ENCODE data around the gene PPP4R1.

The PPP4R1 gene

GRCh38 chr18:9561759-9562158 is 52.6 kb downstream of the PPP4R1 start:
- no peak for TF ChIP-seq ZNF274 (IDR thresholded peaks at IDR 0.05; ENCODE audit: low read depth, low read length)
- no peak overlapping the region for H3K4me3 ChIP-seq (ENCODE audit: low read length)

- no peak overlapping the region for H3K4me3 ChIP-seq (ENCODE audit: low read length)
- TF ChIP-seq ZNF274 (IDR thresholded peaks at IDR 0.05; ENCODE audit: low read depth, low read length): no peak
Measured at GRCh38 chr18:9559253-9559652, 55.1 kb downstream of the PPP4R1 start.

- no peak for TF ChIP-seq ZNF274 (IDR thresholded peaks at IDR 0.05; ENCODE audit: low read depth, low read length)
- H3K4me3 ChIP-seq (ENCODE audit: low read length): no peak overlapping the region
Measured at GRCh38 chr18:9558387-9559064, 55.8 kb downstream of the PPP4R1 start.

- H3K4me3 ChIP-seq (ENCODE audit: low read length): no peak overlapping the region
- no peak for TF ChIP-seq ZNF274 (IDR thresholded peaks at IDR 0.05; ENCODE audit: low read depth, low read length)
Measured at GRCh38 chr18:9557250-9557943, 57.0 kb downstream of the PPP4R1 start.

- H3K4me3 ChIP-seq (ENCODE audit: low read length): no peak overlapping the region
- no peak for TF ChIP-seq ZNF274 (IDR thresholded peaks at IDR 0.05; ENCODE audit: low read depth, low read length)
Measured at GRCh38 chr18:9552616-9553015, 61.7 kb downstream of the PPP4R1 start.

- no peak overlapping the region for H3K4me3 ChIP-seq (ENCODE audit: low read length)
- TF ChIP-seq ZNF274 (IDR thresholded peaks at IDR 0.05; ENCODE audit: low read depth, low read length): no peak
Measured at GRCh38 chr18:9552191-9552590, 62.2 kb downstream of the PPP4R1 start.

- no peak overlapping the region for H3K4me3 ChIP-seq (ENCODE audit: low read length)
- no peak for TF ChIP-seq ZNF274 (IDR thresholded peaks at IDR 0.05; ENCODE audit: low read depth, low read length)
Measured at GRCh38 chr18:9550429-9550828, 63.9 kb downstream of the PPP4R1 start.

GRCh38 chr18:9549405-9549804 is 65.0 kb downstream of the PPP4R1 start:
- no peak overlapping the region for H3K4me3 ChIP-seq (ENCODE audit: low read length)
- no peak for TF ChIP-seq ZNF274 (IDR thresholded peaks at IDR 0.05; ENCODE audit: low read depth, low read length)

- no peak overlapping the region for H3K4me3 ChIP-seq (ENCODE audit: low read length)
- TF ChIP-seq ZNF274 (IDR thresholded peaks at IDR 0.05; ENCODE audit: low read depth, low read length): no peak
Measured at GRCh38 chr18:9547782-9548181, 66.6 kb downstream of the PPP4R1 start.

- no peak overlapping the region for H3K4me3 ChIP-seq (ENCODE audit: low read length)
- TF ChIP-seq ZNF274 (IDR thresholded peaks at IDR 0.05; ENCODE audit: low read depth, low read length): no peak
Measured at GRCh38 chr18:9546468-9546867, 67.9 kb downstream of the PPP4R1 start.

- TF ChIP-seq ZNF274 (IDR thresholded peaks at IDR 0.05; ENCODE audit: low read depth, low read length): no peak
- H3K4me3 ChIP-seq (ENCODE audit: low read length): no peak overlapping the region
Measured at GRCh38 chr18:9545029-9545428, 69.3 kb downstream of the PPP4R1 start.

- TF ChIP-seq ZNF274 (IDR thresholded peaks at IDR 0.05; ENCODE audit: low read depth, low read length): no peak
Measured at GRCh38 chr18:9542924-9543323, 71.4 kb downstream of the PPP4R1 start.

GRCh38 chr18:9539938-9540337 is 74.4 kb downstream of the PPP4R1 start:
- H3K4me3 ChIP-seq (ENCODE audit: low read length): no peak overlapping the region
- TF ChIP-seq ZNF274 (IDR thresholded peaks at IDR 0.05; ENCODE audit: low read depth, low read length): no peak

More at GRCh38 chr18:9542924-9543323, 71.4 kb downstream of the PPP4R1 start:
- no peak overlapping the region for H3K4me3 ChIP-seq (ENCODE audit: low read length)

GRCh38 chr18:9539283-9539682 is 75.1 kb downstream of the PPP4R1 start:
- TF ChIP-seq ZNF274 (IDR thresholded peaks at IDR 0.05; ENCODE audit: low read depth, low read length): no peak
- H3K4me3 ChIP-seq (ENCODE audit: low read length): no peak overlapping the region

GRCh38 chr18:9537677-9538076 is 76.7 kb downstream of the PPP4R1 start:
- TF ChIP-seq ZNF274 (IDR thresholded peaks at IDR 0.05; ENCODE audit: low read depth, low read length): no peak
- H3K4me3 ChIP-seq (ENCODE audit: low read length): no peak overlapping the region
